GM15510 (cell line): ENCODE measurements around the gene RFXANK.

Source experiments
- POLR2A ChIP-seq: IDR thresholded peaks from 3 replicates; pipeline ENCODE4 v1.6.1; 2011; ENCODE audit warnings: borderline replicate concordance; ENCODE audit not compliant: insufficient read length; ENCODE audit errors: extremely low read depth

RFXANK gene

GRCh38 chr19:19186742-19187141, 5.3 kb upstream of the RFXANK start:
- no peak for TF ChIP-seq POLR2A

- TF ChIP-seq POLR2A, result no peak
Measured at GRCh38 chr19:19191768-19192077, 335 bp upstream of the RFXANK start.

DNA sequence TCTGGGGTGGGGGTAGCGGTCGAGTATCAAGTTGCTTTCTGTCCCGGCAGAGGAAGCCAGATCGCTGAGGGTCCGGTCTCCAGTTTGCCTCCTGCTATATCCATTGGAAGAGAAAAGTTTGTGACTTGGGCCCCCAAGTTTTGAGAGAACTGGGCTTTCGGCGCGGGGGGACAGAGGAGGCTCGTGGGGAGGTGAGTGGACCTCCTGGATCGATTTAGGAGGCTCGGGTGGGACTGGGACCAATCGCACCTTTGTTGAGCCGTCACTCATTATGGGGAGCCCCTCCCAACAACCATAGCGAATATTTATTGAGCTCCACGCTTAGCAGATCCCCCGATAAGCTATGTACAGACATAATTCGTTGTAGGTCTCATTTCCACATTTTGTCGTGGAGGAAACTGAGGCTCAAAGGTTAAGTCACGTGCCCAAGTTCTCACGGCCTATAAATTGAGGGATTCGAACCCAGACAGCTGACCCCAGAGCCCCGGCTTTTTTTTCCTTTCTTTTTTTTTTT, 909 bp downstream of the RFXANK start:
- peak; percentile 31 for TF ChIP-seq POLR2A

- TF ChIP-seq POLR2A, result no peak
Measured at GRCh38 chr19:19193926-19194325, 1.9 kb downstream of the RFXANK start.

DNA sequence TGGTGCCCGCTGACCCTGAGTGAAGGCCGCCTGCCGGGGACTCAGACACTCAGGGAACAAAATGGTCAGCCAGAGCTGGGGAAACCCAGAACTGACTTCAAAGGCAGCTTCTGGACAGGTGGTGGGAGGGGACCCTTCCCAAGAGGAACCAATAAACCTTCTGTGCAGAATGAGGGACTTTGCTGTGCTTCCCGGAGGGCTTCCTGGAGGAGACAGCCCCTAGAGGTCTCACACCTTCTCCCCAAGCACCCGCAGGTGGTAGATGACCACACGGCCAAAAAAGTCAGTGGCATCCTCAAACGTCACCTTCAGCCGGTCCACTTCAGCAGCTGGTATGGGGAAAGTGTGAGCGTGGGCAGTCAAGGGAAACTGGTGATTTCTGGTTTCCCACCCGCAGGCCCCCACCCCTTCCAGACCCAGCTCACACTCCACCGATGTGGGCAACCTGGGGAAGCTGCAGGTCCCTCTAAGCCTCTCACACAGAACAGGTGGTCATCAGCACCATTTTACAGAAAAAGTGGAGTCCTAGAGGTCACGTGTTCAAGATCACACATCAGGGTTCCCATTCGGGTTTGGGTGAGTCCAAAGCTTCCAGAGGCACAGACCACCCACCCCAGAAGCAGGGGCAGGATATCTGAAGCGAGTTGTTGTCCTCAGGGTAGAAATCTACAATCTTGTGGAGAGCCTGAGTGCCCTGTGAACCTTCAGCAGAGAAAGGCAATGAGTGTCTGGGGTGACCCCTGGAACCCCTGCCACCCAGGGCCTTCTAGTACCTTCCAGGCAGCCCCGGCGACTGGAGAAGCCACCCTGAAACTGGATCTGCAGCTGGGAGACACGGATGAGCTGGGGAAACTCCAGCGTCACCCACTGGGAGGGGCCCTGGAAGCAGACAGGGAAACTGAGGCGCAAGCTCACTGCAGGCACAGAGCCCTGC, 9.9 kb downstream of the RFXANK start:
- TF ChIP-seq POLR2A, result no peak

DNA sequence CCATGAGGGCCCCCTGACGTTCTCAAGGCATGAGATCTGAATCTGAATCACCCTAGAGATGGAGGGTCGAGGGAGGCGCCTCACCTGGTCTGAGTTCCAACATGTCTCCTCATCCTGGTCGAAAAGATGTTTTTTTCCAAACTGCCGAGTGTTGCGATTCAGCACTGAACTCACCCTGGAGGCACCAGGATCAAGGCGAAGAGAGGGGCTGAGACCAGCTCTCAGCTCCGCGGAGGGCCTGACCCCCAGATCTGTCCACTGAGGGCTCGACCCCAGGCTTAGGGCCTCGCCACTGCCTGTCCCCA, 10.6 kb downstream of the RFXANK start:
- TF ChIP-seq POLR2A, result no peak

GRCh38 chr19:19203012-19203856, 11.2 kb downstream of the RFXANK start, which contains the start of gene NR2C2AP:
Gene NR2C2AP, minus strand, starts transcription at chr19:19203414. Its CDS starts 354 bp downstream, at chr19:19203060.
- TF ChIP-seq POLR2A, result peak; percentile 57

GRCh38 chr19:19204181-19204580, 12.1 kb downstream of the RFXANK start:
- no peak for TF ChIP-seq POLR2A

DNA sequence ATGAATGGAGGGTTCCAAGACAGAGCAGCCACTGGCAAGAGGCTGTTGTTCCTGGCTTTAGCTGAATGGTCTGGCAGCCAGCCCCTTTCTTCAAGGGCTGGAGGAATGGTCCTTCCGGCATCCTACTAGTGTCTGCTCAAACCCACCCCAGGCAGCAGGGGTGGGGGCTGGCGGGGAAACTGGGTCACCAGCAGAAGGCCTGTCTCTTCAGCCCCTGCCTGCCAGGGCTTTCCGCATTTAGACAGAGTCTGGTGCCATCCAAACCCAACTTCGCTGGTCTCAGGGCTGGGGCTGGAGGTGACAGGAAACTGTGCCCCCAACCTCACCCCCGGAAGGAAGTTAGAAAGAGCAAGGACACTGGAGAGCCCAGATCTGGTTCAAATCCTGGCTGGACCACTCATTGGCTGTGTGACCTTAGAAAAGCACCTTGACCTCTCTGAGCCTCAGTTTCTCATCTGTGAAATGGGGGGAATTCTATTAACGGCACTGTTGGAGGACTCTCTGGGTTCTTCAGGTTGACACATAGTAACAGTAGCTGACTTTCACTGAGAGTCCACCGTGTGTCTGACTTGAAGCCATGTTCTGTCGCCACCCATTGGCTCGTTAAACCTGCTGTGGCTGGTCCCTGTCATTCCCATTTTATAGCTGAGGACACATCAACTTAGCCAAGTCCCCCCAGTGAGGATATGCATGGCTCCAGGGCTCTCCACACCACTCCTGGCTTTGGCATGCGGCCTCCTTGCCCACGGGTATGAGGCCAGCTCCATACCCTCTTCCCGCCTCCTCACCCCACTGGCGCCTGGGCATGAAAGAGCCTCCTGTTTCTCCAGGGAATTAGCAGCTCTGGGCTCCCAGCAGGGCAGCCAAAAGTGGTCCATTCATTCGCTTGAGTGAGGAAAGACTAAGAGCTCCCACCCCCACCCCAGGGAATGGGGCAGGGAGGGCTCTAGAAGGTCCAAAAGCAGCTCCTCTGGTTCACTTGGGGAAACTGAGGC, 13.7 kb downstream of the RFXANK start:
- TF ChIP-seq POLR2A, result no peak

DNA sequence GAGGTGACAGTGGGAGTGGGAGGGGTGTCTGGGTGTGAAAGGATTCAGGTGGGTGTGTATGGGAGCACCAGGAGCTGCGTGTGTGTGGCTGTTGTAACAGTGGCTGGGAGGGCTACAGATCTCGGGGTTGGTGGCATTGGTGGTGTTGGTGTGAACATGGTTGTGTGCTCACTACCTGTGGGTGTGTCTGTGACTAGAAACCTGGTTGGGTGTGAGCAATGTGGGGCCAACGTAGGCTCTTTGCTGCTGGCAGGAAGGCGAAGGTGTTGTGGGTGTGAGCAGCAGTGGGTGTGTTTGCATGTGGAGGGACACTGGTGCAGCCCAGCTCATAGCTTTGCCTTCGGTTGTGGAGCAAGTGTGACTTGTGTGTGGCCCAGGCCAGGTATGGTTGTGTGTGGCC, 14.9 kb downstream of the RFXANK start:
- TF ChIP-seq POLR2A, result no peak

DNA sequence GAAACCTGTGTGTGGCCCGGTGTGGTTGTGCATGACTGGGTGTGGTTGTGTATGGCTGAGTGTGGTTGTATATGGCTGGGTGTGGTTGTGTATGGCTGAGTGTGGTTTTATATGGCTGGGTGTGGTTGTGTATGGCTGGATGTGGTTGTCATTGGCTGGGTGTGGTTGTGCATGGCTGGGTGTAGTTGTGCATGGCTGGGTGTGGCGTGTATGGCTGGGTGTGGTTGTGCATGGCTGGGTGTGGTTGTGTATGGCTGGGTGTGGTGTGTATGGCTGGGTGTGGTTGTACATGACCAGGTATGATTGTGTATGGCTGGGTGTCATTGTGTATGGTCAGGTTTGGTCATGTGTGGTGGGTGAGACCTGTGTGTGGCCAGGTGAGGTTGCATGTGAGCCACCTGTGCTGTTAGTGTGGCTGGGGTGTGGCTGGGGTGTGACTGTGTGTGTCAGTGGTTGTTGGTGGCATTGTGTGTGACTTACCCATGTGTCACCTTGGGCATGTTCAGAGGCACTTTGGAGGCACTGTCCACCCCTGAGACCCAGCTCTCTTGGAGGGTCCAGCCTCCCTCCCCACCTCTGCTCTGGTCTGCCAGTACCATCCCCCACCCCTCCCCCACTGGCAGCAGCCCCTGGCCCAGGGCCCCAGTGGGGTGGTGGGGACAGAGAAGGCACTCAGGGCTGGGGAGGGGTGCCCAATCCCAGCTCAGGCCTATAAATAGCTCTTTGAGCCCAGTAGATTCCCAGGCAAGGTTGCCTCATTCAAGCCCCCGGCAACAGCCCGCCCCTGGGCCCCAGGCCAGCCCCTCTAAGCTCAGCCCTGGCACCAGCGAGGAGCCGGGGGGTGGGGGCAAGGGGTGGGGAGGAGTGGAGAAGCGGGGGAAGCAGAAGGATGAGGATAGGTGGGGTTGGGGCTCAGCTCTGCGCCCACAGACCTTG, 15.8 kb downstream of the RFXANK start:
- TF ChIP-seq POLR2A, result no peak

DNA sequence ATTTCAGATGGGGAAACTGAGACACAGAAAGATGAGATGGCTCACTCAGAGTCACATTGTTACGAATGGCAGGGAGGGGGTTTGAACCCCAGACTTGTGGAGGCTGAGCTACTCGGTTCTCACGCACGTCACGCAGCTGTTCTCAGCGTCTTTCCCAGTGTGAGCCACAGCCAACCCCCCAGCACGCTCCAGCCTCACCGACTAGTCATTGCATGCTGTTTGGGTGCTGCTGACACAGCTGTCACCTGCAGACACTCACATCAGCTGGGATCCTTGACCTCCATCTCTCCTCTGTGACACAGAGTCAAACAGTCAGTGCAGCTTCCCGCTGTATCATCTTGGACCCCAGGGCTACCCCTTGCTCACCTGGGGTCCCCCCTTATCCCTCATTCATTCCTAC, 17.3 kb downstream of the RFXANK start:
- TF ChIP-seq POLR2A, result no peak
